HFFc6 (cell line): ENCODE results near the gene TSPYL6. TPM values are rescaled to one million over a fixed set of nuclear protein-coding genes. Genes with fewer than 3 reads are reported as not detected.
"Not testable (repeated sequence)": the region's sequence is repeated elsewhere in the genome, so short reads cannot be mapped to it uniquely, and the experiment has no call there.

Experiments used
- DNase-seq: peaks from one replicate; pipeline ENCODE4 v3.0.0-alpha.2; 2018
- H3K27ac Mint-ChIP-seq: 2 replicates; pipeline ENCODE4 v1.8.0; 2020; ENCODE audit warnings: mild to moderate bottlenecking, mixed read lengths
- H3K27me3 Mint-ChIP-seq: 2 replicates; pipeline ENCODE4 v1.8.0; 2021; ENCODE audit warnings: mild to moderate bottlenecking, moderate library complexity, mixed read lengths; ENCODE audit not compliant: insufficient read depth
- H3K36me3 Mint-ChIP-seq: 2 replicates; pipeline ENCODE4 v1.8.0; 2021; ENCODE audit warnings: low read depth, mixed read lengths
- H3K4me1 Mint-ChIP-seq: 2 replicates; pipeline ENCODE4 v1.8.0; 2020; ENCODE audit warnings: low read depth, mixed read lengths
- H3K4me3 Mint-ChIP-seq: 2 replicates; pipeline ENCODE4 v1.8.0; 2020; ENCODE audit warnings: mild to moderate bottlenecking, moderate library complexity, mixed read lengths
- H3K9me3 Mint-ChIP-seq: 2 replicates; pipeline ENCODE4 v1.8.0; 2020; ENCODE audit warnings: mild to moderate bottlenecking, mixed read lengths
- CTCF ChIP-seq: fragments of 200-600 bp; sonication (generic); IDR thresholded peaks from 2 replicates; pipeline ENCODE4 v1.5.0; 2021; ENCODE audit warnings: antibody characterized with exemption, mild to moderate bottlenecking
- total RNA-seq, 6 experiments: library from RNA; stranded (reverse); fragmentation: NEBNext Ultra II Directional; extraction: Animal tissue kit (Norgen Biotek cat#: 25700); gene quantifications; 2 replicates in 1 of 6; 3 replicates in 5 of 6; pipeline ENCODE4 v1.2.3, GENCODE V29; 2021

Gene TSPYL6
- total RNA-seq, 6 experiments from 2014 or later = not detected

- no peaks in the 10 kb centered on the region for H3K9me3 Mint-ChIP-seq
- H3K4me1 Mint-ChIP-seq = no peaks in the 10 kb centered on the region
- peaks cover 1% of the 10 kb centered on the region; the same call in 1 of the 2 replicates for H3K27me3 Mint-ChIP-seq
- no peak overlapping the region for H3K27ac Mint-ChIP-seq
- no peaks in the 10 kb centered on the region for H3K36me3 Mint-ChIP-seq
- no peak for TF ChIP-seq CTCF
- no peak overlapping the region for H3K4me3 Mint-ChIP-seq
- DNase-seq = no peak
These were observed 18.8 kb upstream of the TSPYL6 start for GRCh38 chr2:54274781-54275242.

GRCh38 chr2:54271843-54272627, 16.0 kb upstream of the TSPYL6 start:
- DNase-seq = no peak
- TF ChIP-seq CTCF = no peak
- H3K27me3 Mint-ChIP-seq = no peaks in the 10 kb centered on the region
- H3K4me3 Mint-ChIP-seq = no peak overlapping the region
- no peaks in the 10 kb centered on the region for H3K36me3 Mint-ChIP-seq
- no peaks in the 10 kb centered on the region for H3K9me3 Mint-ChIP-seq
- no peak overlapping the region for H3K27ac Mint-ChIP-seq
- H3K4me1 Mint-ChIP-seq = no peaks in the 10 kb centered on the region

- Mint-ChIP-seq H3K9me3 (no peaks in the 10 kb centered on the region), H3K36me3 (no peaks in the 10 kb centered on the region), H3K27me3 (no peaks in the 10 kb centered on the region), H3K27ac (no peak overlapping the region), H3K4me1 (no peaks in the 10 kb centered on the region), H3K4me3 (no peak overlapping the region)
- no peak for TF ChIP-seq CTCF
- no peak for DNase-seq
These were observed 15.2 kb upstream of the TSPYL6 start for GRCh38 chr2:54271189-54271588.

- no peak for DNase-seq
- H3K27ac Mint-ChIP-seq = no peak overlapping the region
- no peak overlapping the region for H3K4me3 Mint-ChIP-seq
- TF ChIP-seq CTCF = no peak
- H3K36me3 Mint-ChIP-seq = peaks cover 8% of the 10 kb centered on the region; the same call in 1 of the 2 replicates
- peaks cover 3% of the 10 kb centered on the region; the same call in 1 of the 2 replicates for H3K27me3 Mint-ChIP-seq
- H3K9me3 Mint-ChIP-seq = no peaks in the 10 kb centered on the region
- H3K4me1 Mint-ChIP-seq = no peaks in the 10 kb centered on the region
These were observed 11.5 kb upstream of the TSPYL6 start for GRCh38 chr2:54267577-54267976.

- H3K4me1 Mint-ChIP-seq, H3K9me3 Mint-ChIP-seq, H3K27ac Mint-ChIP-seq, DNase-seq, H3K4me3 Mint-ChIP-seq, H3K36me3 Mint-ChIP-seq, H3K27me3 Mint-ChIP-seq: not testable (repeated sequence)
These were observed 9.1 kb upstream of the TSPYL6 start for GRCh38 chr2:54265081-54265480.

- no peak for DNase-seq
- H3K27ac Mint-ChIP-seq = no peak overlapping the region
- no peak overlapping the region for H3K4me3 Mint-ChIP-seq
- peaks cover 8% of the 10 kb centered on the region; the same call in 1 of the 2 replicates for H3K36me3 Mint-ChIP-seq
- no peaks in the 10 kb centered on the region for H3K4me1 Mint-ChIP-seq
- no peaks in the 10 kb centered on the region for H3K9me3 Mint-ChIP-seq
- TF ChIP-seq CTCF = no peak
- peaks cover 3% of the 10 kb centered on the region for H3K27me3 Mint-ChIP-seq
These were observed 6.2 kb upstream of the TSPYL6 start for GRCh38 chr2:54262015-54262765.
